Stimulated activated CD4-positive, alpha-beta T cell treated with anti-CD3 and anti-CD28 coated beads, TNF-alpha, amount 100 ng/mL, for 4 hours (primary cell): ENCODE results near the gene HINT3.
"Not testable (repeated sequence)": the region's sequence is repeated elsewhere in the genome, so short reads cannot be mapped to it uniquely, and the experiment has no call there.

Experiments used
- DNase-seq, 3 experiments: peaks; one replicate each; pipeline ENCODE4 v3.0.0-alpha.2; 2020; ENCODE audit warnings: low read depth in 3 of 3

Gene HINT3

GRCh38 chr6:125956506-125957390 is at the start of gene HINT3:
Gene HINT3, plus strand, starts transcription at chr6:125956770. Its CDS starts 208 bp downstream, at chr6:125956978.
- peak; percentile 95 to 98 (median 95) for DNase-seq

- DNase-seq, result no peak
Measured at GRCh38 chr6:125910527-125910926, 46.0 kb upstream of the HINT3 start.

DNA sequence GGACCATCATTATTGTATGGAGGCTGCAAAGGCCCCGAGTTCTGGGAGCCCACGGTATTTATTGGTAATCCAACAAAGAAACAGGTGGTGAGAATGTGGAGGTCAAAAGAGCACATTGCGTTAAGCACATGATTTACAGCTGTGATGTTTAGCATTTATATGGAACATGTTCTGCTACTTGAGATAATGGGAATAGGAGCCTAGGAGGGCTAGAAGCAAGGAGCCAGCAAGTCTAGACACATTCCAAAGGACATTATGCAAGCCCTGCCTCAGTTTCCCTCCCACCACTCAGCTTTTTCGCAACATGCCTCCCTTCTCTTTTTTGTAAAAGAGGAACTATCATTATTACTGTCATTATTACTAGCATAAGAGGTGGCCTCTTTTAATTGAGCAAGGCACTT is 45.5 kb upstream of the HINT3 start:
- DNase-seq, result not testable (repeated sequence)

GRCh38 chr6:125912430-125912829 is 44.1 kb upstream of the HINT3 start:
- DNase-seq, result not testable (repeated sequence)

DNA sequence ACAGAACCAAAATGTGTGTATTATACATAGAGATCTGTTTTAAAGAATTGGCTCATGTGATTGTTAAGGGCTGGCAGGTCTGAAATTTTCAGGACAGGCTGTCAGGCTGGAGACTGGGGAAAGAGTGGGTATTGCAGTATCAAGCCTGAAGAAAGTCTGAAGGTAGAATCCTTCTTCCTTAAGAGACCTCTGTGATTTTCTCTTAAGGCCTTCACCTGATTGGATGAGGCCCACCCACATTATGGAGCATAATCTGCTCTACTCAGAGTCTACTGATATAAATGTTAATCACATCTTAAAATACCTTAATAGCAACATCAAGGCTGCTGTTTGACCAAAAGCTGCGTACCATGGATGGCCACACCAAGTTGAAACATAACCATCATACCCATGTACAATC is 43.4 kb upstream of the HINT3 start:
- DNase-seq, result no peak

- no peak for DNase-seq
Measured at GRCh38 chr6:125913864-125914351, 42.7 kb upstream of the HINT3 start.

DNA sequence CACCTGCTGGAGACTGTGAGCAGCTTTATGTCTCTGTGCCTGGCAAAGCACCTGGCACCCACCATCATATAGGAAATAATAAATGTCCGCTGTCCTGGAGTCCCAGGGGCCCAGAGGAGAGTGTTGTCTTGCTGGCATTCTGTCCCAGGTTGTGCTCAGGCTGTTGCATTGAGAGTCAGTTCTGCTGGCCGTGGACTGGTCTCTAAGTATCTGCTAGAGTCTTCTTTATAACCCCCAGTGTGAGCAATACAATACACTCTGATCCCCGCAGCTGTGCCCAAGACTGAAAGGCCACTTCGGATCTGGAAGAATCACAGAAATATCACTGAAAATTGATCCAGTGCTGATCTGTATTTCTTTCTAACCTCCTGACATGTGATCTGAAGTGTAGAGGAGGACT is 38.3 kb upstream of the HINT3 start:
- DNase-seq, result no peak

GRCh38 chr6:125918681-125919566 is 37.6 kb upstream of the HINT3 start:
- peak in 2 of 3 experiments; percentile 14 to 19 for DNase-seq

DNA sequence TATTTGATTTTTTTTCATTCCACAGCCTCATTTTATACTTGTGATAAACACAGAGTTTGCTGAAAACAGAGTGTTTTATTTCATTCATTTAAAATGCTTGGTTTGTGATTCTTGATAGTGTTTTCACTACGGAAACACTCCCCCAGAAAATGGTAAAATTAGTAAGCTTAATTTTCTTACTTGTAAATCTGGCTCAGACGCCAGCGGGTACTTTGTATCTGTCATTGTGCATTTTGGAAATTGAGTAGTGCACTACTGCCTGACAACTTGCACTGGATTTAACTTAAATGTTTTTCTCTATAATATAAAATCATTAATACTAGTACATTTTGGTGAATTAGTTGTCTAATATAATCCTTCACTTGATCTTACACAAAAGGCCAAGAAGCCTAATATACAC is 37.0 kb upstream of the HINT3 start:
- DNase-seq, result no peak

DNA sequence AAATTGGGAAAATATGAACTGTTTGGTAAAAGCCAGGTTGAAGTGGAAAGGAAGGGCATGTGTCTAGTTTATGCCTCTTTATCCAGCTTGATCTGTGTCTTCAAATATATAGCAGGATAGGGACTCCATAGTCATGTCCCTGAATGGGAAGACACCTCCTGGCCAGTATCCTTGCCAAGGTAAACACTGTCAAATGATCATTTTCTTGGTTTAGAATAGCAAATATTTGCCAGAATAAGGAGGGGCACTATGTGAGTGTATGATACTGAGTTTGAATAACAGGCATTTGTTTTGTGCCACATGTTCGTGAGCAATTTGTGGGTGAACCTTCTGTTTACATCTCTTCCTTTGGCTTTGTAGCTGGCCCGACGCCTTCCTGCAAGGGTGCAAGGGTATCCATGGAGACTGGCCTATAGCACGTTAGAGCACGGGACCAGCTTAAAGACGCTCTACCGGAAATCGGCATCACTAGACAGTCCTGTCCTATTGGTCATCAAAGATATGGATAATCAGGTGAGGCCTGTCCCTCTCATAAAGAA is 34.2 kb upstream of the HINT3 start:
- no peak for DNase-seq

DNA sequence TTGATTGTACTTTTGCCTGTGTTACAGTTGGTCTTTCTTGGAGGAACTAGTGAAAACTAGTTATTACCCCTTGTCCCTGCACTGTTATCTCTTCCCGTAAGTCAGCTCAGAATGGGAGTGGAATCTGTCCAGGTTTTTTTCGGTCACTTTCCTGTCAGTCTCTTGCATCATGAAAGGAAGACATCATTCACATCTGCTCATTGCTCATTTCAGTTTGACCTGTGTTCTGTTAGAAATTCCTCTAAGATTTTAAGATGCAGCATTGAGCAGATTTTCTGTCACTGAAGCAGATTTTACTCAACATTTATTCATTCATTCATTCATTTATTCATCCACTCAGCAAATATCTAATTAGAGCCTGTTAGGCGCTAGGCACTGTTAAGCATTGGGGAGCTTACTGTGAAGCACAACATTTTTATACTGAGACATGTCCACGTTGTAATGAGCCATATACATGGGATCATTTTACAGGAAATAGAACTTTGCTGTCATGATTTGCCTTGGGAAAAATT is 33.1 kb upstream of the HINT3 start:
- DNase-seq, result no peak

- no peak for DNase-seq
Measured at GRCh38 chr6:125924169-125924568, 32.4 kb upstream of the HINT3 start.

DNA sequence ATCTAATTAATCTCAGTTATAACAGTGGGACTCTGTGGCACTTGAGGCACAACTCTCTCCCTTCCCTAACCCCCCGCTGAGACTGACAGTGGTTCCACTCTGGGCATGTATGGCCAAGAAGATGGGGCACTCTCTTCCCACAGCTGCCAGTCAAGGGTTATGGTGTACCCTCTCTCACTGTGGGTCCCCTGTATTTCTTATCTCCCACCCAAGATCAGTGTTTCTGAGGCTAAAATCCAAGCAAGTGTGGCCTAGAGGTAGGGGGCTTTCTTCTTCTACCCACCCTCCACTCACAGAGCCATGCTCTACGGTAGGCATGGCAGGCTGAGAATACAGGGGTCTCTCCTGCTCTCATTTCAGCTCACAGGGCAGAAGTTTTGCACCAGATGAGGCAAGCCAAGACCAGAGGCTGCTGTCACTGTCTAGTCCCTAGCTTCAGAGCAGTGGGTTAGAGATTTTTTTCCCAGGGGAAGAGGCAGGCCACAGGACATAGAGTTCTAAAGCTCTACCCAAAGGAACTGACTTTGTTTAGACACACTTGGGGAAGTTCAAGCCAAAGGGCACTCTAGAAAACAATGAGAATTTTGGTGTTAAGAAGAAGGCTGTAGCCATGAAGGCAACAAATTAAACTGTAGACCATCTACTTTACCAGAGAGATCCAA is 31.7 kb upstream of the HINT3 start:
- no peak for DNase-seq

- DNase-seq, result no peak
Measured at GRCh38 chr6:125926711-125927110, 29.9 kb upstream of the HINT3 start.

DNA sequence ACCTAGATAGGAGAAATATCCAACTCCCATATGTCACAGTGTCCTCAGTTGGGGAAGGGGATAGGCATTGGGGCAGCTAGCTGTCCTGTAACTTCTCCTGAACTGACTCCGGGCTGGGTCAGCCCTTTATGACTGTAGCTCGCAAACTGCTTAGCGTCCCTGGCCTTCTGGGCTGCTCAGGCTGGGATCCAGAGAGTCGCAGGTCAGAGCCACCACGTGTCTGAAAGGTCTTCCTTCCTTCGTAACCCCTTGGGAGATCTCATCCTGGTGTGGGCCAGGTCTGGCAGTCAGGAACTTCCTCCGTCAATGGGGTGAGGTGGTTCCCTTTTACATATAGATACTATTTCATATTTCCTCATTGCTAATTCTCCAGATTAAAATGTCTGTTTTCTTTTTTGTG is 28.8 kb upstream of the HINT3 start:
- no peak for DNase-seq

- no peak for DNase-seq
Measured at GRCh38 chr6:125930765-125931418, 25.7 kb upstream of the HINT3 start.

GRCh38 chr6:125931733-125932450 is 24.7 kb upstream of the HINT3 start:
- DNase-seq, result no peak

GRCh38 chr6:125932451-125932795 is 24.1 kb upstream of the HINT3 start:
- no peak for DNase-seq

- DNase-seq, result not testable (repeated sequence)
Measured at GRCh38 chr6:125935520-125935919, 21.1 kb upstream of the HINT3 start.

GRCh38 chr6:125939026-125939425 is 17.5 kb upstream of the HINT3 start:
- DNase-seq, result no peak
